ENCODE data around the gene LRFN2. TPM values are rescaled to one million over a fixed set of nuclear protein-coding genes. Genes with fewer than 3 reads are reported as not detected.

The LRFN2 gene
- polyA plus RNA-seq, 1 experiment, result not detected

- no peak for TF ChIP-seq CTCF (IDR thresholded peaks at IDR 0.05; ENCODE audit: low read depth, low read length)
- Histone ChIP-seq H3K4me3 (ENCODE audit: low read depth, low read length) (no peak overlapping the region), H3K9me3 (ENCODE audit: control insufficient read depth, insufficient read depth, low read length) (no peaks in the 10 kb centered on the region), H3K27me3 (ENCODE audit: control insufficient read depth, insufficient read depth, low read length) (peaks cover 2% of the 10 kb centered on the region), H3K27ac (ENCODE audit: low read depth, low read length) (no peak overlapping the region)
- ChIA-PET POLR2A (no interaction called here), CTCF (no interaction called here)
- no peak for DNase-seq (ENCODE audit: low read depth, low spot score)
Observed at GRCh38 chr6:40504274-40504673, 82.9 kb downstream of the LRFN2 start.

GRCh38 chr6:40500227-40500626, 86.9 kb downstream of the LRFN2 start:
- CTCF ChIA-PET, result no interaction called here
- DNase-seq (ENCODE audit: low read depth, low spot score), result no peak
- H3K27me3 ChIP-seq (ENCODE audit: control insufficient read depth, insufficient read depth, low read length), result peaks cover 2% of the 10 kb centered on the region
- no peak overlapping the region for H3K4me3 ChIP-seq (ENCODE audit: low read depth, low read length)
- H3K27ac ChIP-seq (ENCODE audit: low read depth, low read length), result no peak overlapping the region
- POLR2A ChIA-PET, result no interaction called here
- TF ChIP-seq CTCF (IDR thresholded peaks at IDR 0.05; ENCODE audit: low read depth, low read length), result no peak
- no peaks in the 10 kb centered on the region for H3K9me3 ChIP-seq (ENCODE audit: control insufficient read depth, insufficient read depth, low read length)

- Histone ChIP-seq H3K9me3 (ENCODE audit: control insufficient read depth, insufficient read depth, low read length) (no peaks in the 10 kb centered on the region), H3K4me3 (ENCODE audit: low read depth, low read length) (no peak overlapping the region), H3K27me3 (ENCODE audit: control insufficient read depth, insufficient read depth, low read length) (peaks cover 2% of the 10 kb centered on the region), H3K27ac (ENCODE audit: low read depth, low read length) (no peak overlapping the region)
- POLR2A ChIA-PET, result no interaction called here
- no peak for TF ChIP-seq CTCF (IDR thresholded peaks at IDR 0.05; ENCODE audit: low read depth, low read length)
- no peak for DNase-seq (ENCODE audit: low read depth, low spot score)
- CTCF ChIA-PET, result no interaction called here
Observed at GRCh38 chr6:40499215-40499614, 87.9 kb downstream of the LRFN2 start.

GRCh38 chr6:40498148-40498547, 89.0 kb downstream of the LRFN2 start:
- Histone ChIP-seq H3K4me3 (ENCODE audit: low read depth, low read length) (no peak overlapping the region), H3K27ac (ENCODE audit: low read depth, low read length) (no peak overlapping the region), H3K9me3 (ENCODE audit: control insufficient read depth, insufficient read depth, low read length) (no peaks in the 10 kb centered on the region), H3K27me3 (ENCODE audit: control insufficient read depth, insufficient read depth, low read length) (peaks cover 2% of the 10 kb centered on the region)
- no peak for TF ChIP-seq CTCF (IDR thresholded peaks at IDR 0.05; ENCODE audit: low read depth, low read length)
- ChIA-PET CTCF (no interaction called here), POLR2A (no interaction called here)
- DNase-seq (ENCODE audit: low read depth, low spot score), result no peak

GRCh38 chr6:40492187-40492586, 95.0 kb downstream of the LRFN2 start:
- no peak overlapping the region for H3K27ac ChIP-seq (ENCODE audit: low read depth, low read length)
- POLR2A ChIA-PET, result no interaction called here
- no peak for DNase-seq (ENCODE audit: low read depth, low spot score)

More at GRCh38 chr6:40492187-40492586, 95.0 kb downstream of the LRFN2 start:
- Histone ChIP-seq H3K27me3 (ENCODE audit: control insufficient read depth, insufficient read depth, low read length) (no peaks in the 10 kb centered on the region), H3K4me3 (ENCODE audit: low read depth, low read length) (no peak overlapping the region), H3K9me3 (ENCODE audit: control insufficient read depth, insufficient read depth, low read length) (no peaks in the 10 kb centered on the region)
- TF ChIP-seq CTCF (IDR thresholded peaks at IDR 0.05; ENCODE audit: low read depth, low read length), result no peak
- CTCF ChIA-PET, result no interaction called here
